ENCODE measurements around the gene IFRD2.
A peak's percentile ranks its signal among the peaks of the same experiment; 100 is the strongest.
"Not testable (repeated sequence)": the region's sequence is repeated elsewhere in the genome, so short reads cannot be mapped to it uniquely, and the experiment has no call there.

IFRD2 gene

GRCh38 chr3:50249457-50249856 is 42.8 kb downstream of the IFRD2 start:
- no peak overlapping the region for H3K27ac ChIP-seq
- no peak for TF ChIP-seq CTCF (conservative IDR thresholded peaks at IDR 0.05)
- TF ChIP-seq ZFX (IDR thresholded peaks at IDR 0.05) = no peak

GRCh38 chr3:50248387-50248786 is 43.8 kb downstream of the IFRD2 start:
- TF ChIP-seq ZFX (IDR thresholded peaks at IDR 0.05) = no peak
- TF ChIP-seq CTCF (conservative IDR thresholded peaks at IDR 0.05) = no peak
- no peak overlapping the region for H3K27ac ChIP-seq

GRCh38 chr3:50246517-50246954 is 45.7 kb downstream of the IFRD2 start:
- TF ChIP-seq ZFX (IDR thresholded peaks at IDR 0.05) (no peak), CTCF (conservative IDR thresholded peaks at IDR 0.05) (peak; percentile 80)
- H3K27ac ChIP-seq = peak overlapping the region; percentile 6; the same call in 1 of the 2 replicates

GRCh38 chr3:50245831-50246516 is 46.3 kb downstream of the IFRD2 start:
- TF ChIP-seq CTCF (conservative IDR thresholded peaks at IDR 0.05) (peak; percentile 97), ZFX (IDR thresholded peaks at IDR 0.05) (no peak)
- peak overlapping the region; percentile 6; the same call in 1 of the 2 replicates for H3K27ac ChIP-seq

- no peak overlapping the region for H3K27ac ChIP-seq
- TF ChIP-seq ZFX (IDR thresholded peaks at IDR 0.05) (no peak), CTCF (conservative IDR thresholded peaks at IDR 0.05) (no peak)
Observed at GRCh38 chr3:50245251-50245745, 46.9 kb downstream of the IFRD2 start.

GRCh38 chr3:50244813-50245212 is 47.4 kb downstream of the IFRD2 start:
- not testable (repeated sequence) for H3K27ac ChIP-seq

GRCh38 chr3:50243543-50243895 is 48.7 kb downstream of the IFRD2 start:
- H3K27ac ChIP-seq = no peak overlapping the region

More at GRCh38 chr3:50243543-50243895, 48.7 kb downstream of the IFRD2 start:
- TF ChIP-seq CTCF (conservative IDR thresholded peaks at IDR 0.05) (no peak), ZFX (IDR thresholded peaks at IDR 0.05) (no peak)
